GM19455 (cell line): Measurements from ENCODE around the gene CARD9.
"Not testable (repeated sequence)": the region's sequence is repeated elsewhere in the genome, so short reads cannot be mapped to it uniquely, and the experiment has no call there.

Experiments used
- ATAC-seq: cut with Tn5 transposase; IDR thresholded peaks from one replicate; pipeline ENCODE4 v1.9.1; 2021; ENCODE audit not compliant: unreplicated experiment

The CARD9 gene

DNA sequence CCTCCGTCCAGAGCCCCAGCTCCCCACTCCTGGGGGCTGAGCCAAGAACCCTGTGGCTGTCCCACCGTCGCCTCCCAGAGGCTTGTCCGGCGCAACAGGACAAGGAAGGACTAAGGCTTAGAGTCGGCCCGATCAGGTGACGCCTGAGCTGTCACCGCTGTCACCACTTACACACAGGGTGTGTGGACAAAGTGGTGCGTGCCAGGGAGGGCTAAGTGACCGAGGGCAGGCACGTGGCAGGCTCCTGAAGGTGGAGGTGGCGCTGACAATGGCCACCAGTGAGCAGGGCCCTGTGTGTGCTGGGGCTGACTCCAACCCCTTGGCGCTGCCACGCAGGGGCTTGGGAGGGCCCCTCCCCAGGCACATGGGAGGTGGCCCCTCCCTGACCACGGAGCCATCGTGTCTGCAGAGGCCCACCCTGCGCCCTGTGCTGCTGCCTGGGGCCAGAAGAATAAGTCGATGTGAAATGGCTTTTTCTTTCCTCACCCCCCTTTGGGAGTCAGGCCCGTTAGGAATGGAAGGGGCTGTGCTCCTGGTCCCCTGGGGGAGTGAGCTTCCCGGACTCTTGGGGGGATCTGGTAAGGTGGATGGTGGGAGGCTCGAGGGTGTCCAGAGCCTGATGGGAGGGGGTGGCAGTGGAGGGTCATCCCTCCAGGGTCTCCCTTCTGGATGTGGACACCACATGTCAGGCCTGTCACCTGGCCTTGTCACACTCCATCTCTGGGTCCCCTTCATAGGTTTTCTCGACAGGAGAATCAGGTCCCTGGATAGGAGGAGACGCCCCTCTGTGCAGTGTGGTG lies 48.8 kb downstream of the CARD9 start:
- ATAC-seq: no peak

DNA sequence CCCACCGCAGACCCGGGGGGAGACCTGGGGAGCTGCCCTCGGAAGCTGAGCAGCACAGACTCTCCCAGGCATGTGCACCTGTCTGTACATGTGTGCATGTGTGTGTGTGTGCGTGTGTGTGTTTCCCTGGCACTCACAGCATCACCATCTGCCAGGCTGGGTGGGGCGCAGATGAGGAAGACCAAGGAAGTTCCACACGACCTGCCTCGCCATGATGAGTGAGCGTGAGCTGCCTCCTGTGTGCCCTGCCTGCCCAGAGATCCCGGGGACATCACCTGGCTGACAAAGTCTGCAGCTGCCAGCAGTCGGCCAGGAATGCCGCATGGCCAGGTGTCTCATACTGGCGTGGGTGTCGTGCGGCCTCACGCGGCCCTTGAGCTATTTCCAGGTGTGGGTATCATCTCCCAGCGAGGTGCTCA lies 50.1 kb downstream of the CARD9 start:
- no peak for ATAC-seq

DNA sequence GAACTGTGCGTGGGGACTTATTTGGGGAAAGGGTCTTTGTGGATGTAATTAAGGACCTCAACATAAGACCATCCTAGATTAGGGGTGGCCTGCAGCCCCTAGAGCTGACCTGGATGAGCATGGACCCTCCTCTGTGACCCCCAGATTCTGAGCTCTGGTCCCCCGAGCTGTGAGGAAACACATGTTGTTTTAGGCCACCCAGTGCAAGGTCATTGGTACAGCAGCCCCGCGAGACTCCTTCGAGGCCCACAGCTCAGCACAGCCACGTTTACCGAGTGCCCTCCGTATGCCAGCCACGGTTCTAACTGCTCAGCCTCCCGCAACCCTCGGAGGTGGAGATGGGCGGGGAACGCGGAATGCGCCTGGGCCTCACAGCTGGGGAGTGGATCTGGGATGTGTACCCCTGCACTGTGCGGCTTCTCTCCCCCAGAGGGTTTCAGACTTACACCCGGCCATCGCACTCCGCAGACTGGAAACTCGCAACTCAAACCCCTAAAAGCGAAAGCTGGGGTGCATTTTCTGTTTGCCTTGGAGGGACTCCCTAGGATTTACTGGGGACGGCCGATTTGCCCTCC lies 50.6 kb downstream of the CARD9 start:
- no peak for ATAC-seq

DNA sequence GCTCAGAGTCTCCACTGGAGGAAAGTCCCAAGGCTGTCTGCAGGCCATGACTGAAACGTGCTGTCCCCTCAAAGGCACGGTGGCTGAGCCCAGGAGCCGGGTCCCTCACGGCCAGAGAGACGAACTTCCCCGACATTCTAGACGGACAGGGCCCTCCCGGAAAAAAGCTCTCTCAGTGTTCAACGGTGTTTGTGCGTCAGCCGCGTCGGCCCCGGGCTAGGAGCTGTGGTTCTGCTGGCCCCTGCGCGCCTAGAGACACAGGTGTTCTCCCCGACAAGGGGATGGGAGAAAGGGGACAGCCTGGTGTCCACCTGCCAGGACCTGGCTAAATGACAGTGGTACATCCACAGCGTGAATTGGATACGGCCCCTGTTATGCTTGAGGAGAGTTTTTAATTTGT lies 51.9 kb downstream of the CARD9 start:
- no peak for ATAC-seq

DNA sequence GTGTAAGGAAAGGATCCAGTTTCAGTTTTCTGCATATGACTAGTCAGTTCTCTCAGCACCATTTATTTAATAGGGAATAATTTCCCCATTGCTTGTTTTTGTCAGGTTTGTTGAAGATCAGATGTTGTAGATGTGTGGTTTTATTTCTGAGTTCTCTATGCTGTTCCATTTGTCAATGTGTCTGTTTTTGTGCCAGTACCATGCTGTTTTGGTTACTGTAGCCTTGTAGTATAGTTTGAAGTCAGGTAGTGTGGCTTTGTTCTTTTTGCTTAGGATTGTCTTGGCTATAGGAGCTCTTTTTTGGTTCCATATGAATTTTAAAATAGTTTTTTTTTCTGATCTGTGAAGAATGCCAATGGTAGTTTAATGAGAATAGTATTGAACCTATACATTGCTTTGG lies 52.5 kb downstream of the CARD9 start:
- not testable (repeated sequence) for ATAC-seq

DNA sequence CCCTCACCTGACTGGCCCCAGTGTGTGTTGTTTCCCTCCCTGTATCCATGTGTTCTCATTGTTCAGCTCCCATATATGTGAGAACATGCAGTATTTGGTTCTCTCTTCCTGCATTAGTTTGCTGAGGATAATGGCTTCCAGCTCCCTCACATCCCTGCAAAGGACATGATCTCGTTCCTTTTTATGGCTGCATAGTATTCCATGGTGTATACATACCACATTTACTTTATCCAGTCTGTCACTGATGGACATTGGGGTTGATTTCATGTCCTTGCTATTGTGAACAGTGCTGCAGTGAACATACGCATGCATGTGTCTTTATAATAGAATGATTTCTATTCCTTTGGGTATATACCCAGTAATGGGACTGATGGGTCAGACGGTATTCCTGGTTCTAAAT lies 53.5 kb downstream of the CARD9 start:
- not testable (repeated sequence) for ATAC-seq

DNA sequence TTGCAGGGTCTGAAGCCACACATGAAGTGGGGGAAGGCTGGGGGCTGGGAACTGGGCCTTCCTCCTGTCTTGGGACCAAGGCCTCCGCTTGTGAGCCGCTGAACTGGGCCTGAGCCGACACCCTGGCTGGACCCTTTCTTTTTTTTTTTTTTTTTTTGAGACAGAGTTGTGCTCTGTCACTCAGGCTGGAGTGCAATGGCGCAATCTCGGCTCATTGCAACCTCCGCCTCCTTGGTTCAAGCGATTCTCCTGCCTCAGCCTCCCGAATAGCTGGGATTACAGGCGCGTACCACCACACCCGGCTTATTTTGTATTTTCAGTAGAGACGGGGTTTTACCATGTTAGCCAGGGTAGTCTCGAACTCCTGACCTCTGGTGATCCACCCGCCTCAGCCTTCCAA lies 54.2 kb downstream of the CARD9 start:
- ATAC-seq: not testable (repeated sequence)

DNA sequence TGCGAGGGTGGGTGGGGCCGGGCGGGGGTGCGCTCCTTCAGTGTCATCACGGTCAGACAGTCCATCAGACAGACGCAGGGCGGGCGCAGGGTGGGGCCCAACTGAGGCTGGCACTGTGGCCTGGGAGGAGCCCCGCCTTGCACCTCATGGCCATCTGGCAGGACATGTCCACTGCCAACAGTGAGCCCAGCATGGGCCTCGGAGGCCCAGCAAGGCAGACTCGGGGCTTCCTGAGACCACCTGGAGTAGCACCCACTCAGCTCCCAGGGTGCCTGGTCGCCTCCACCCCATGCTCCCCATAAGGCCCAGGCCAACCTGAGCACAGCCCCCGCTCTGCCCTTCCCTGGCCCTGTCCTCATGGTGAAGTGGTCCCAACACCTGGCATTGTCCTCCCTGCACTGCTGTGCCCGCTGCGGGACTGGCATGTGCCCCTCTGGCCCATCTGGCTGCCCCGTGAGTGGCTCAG lies 54.7 kb downstream of the CARD9 start:
- no peak for ATAC-seq

DNA sequence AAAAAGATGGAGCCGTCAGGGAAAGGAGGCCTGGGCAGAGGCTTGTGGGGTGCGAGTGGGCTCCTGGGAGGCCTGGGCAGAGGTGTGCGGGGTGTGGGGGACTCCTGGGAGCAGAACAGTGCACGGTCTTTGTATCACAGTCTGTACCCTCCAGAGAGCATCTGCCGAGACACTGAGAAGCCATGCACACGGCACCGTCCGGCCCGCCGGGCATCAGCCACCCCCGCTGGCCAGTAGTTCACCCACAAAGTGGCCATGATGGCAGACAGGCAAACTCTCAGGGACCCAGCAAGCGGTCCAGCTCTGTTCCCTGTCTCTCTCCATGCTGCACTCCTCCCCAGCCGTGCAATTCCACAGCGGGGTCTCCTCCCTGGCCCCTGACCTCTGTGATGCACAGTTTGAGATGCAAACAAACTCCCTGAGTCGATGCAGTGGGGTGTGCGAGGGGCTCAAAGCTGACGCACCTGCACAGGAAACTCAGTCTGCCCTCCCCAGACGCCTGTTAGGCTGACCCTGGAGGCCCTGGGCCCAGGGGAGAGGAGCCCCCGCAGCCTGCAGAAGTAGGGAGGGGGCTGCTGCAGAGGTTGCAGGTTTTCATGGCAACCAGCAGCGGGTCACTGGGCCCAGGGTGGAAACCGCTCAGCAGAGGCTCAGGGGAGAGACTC lies 55.2 kb downstream of the CARD9 start:
- no peak for ATAC-seq

DNA sequence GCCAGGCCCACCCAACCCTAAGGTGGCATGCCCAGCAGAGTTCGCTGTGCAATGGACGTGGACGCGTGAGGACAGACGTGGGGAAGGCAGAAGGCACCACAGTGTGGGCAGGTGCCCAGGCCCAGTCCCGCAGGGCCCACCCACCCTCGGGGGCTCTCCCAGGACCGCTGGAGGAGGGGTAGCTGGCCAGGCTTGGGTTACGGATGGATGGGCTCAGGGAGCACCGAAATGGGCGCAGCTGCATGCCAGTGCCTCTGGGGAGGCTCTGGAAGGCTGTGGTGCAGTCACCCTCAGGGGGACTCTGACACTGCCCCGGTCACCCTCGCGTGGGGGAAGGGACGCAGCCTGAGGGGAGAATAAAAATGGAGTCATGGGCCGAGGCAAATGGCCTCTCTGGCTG lies 55.8 kb downstream of the CARD9 start:
- ATAC-seq: no peak

DNA sequence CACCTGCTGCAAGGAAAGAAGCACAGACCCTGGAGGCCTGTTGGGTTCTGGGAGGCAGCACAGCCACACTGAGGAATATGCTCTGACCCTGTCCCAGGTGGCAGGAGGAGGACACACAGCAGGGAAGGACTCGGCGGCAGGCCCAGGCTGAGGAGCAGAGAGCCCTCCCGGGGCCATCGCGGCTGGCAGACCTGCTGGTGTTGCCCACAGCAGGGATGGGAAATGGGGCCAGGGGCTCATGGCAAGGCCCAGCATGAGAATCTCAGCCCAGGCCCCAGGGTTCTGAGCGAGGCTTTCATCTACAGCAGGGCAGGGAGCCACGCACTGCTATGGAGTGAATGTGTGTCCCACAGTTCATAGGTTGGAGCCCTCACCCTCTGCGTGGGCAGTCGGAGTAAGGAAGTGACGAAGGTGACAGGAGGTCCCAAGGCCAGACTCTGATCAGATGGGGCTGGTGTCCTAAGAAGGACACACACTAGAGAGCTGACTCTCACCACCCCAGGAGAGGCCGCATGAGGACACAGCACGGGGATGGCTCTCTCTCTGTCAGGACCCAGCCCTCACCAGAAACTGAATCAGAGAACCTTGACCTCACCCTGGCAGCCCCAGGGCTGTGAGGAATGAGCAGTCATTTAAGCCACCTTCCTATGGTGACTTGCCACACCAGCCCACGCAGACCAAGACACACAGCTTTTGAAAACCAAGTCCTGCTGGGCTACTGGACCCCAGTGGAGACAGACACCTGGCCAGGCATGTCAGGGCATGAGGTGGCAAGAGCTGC lies 56.4 kb downstream of the CARD9 start:
- no peak for ATAC-seq

DNA sequence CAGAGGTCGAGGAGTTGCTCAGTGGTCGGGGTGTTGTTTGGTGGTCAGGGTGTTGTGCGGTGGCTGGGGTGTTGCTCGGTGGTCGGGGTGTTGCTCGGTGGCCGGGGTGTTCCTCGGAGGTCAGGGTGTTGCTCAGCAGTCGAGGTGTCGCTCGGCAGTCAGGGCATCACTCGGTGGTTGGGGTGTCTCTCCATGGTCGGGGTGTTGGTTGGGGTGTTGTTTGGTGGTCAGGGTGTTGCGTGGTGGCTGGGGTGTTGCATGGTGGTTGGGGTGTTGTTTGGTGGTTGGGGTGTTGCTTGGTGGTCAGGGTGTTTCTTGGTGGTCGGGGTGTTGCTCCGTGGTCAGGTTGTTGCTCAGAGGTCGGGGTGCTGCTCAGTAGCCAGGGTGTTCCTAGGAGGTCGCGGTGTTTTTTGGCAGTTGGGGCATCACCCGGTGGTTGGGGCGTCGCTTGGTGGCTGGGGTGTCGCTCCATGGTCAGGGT lies 57.2 kb downstream of the CARD9 start:
- no peak for ATAC-seq

DNA sequence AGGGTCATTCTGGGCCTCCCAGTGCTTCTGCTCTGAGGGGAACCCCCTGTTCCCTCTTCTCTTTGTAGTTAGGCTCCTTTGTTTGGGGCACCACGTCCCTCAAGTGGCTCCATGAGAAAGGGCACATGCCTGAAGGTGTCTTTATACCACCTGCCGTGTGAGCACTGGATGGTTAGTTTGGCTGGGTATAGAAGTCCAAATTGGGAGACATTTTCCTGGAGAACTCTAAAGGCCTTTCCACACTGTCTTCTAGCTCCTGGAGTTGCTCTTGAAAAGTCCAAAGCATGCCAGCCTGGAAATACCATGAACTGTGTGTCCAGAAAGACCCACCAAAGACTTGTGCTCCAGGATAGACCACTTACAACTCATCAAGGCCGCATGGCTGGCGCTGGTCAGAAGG lies 58.5 kb downstream of the CARD9 start:
- no peak for ATAC-seq

DNA sequence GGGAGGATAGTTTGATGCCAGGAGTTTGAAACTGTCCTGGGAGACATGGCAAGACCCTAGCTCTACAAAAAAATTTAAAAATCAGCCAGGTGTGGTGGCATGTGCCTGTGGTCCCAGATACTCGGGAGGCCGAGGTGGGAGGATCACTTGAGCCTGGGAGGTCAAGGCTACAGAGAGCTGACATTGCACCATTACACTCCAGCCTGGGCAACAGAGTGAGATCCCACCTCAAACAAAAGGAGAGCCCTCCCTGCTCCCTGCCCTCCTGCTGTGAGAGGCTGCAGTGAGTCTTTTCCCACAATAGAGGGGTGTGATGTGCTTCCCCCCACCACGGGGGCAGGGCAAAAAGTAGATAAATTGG lies 59.4 kb downstream of the CARD9 start:
- ATAC-seq: no peak
